ENCODE data around the gene LTBP1. TPM values are rescaled to one million over a fixed set of nuclear protein-coding genes. Genes with fewer than 3 reads are reported as not detected.

The LTBP1 gene
- total RNA-seq, 1 donor from 2014 or later = 0.07 TPM

- ChIA-PET CTCF (no interaction called here), POLR2A (no interaction called here)
- peaks cover 36% of the 10 kb centered on the region for H3K4me1 Mint-ChIP-seq
- no peaks in the 10 kb centered on the region for H3K27me3 Mint-ChIP-seq
- no peak overlapping the region for H3K27ac Mint-ChIP-seq
- TF ChIP-seq CTCF (IDR thresholded peaks at IDR 0.05) = no peak
- no peak overlapping the region for H3K4me3 Mint-ChIP-seq
- ATAC-seq (ENCODE audit: low read depth) (no peak), DNase-seq (no peak)
- intact Hi-C loops (cut with micrococcal nuclease) = no loop called here
- H3K9me3 Mint-ChIP-seq = no peaks in the 10 kb centered on the region
- H3K36me3 Mint-ChIP-seq (ENCODE audit: low read depth) = no peaks in the 10 kb centered on the region
These were observed 137.7 kb downstream of the LTBP1 start for GRCh38 chr2:33084433-33084832.

GRCh38 chr2:33085646-33086045 lies 138.9 kb downstream of the LTBP1 start:
- intact Hi-C loops (cut with micrococcal nuclease) = no loop called here
- Mint-ChIP-seq H3K27ac (no peak overlapping the region), H3K4me3 (no peak overlapping the region), H3K9me3 (no peaks in the 10 kb centered on the region), H3K27me3 (no peaks in the 10 kb centered on the region), H3K4me1 (peaks cover 36% of the 10 kb centered on the region), H3K36me3 (ENCODE audit: low read depth) (no peaks in the 10 kb centered on the region)
- DNase-seq (no peak), ATAC-seq (ENCODE audit: low read depth) (no peak)
- no peak for TF ChIP-seq CTCF (IDR thresholded peaks at IDR 0.05)
- CTCF ChIA-PET = no interaction called here
- POLR2A ChIA-PET = no interaction called here

- CTCF ChIA-PET = no interaction called here
- no peak overlapping the region for H3K27ac Mint-ChIP-seq
These were observed 139.8 kb downstream of the LTBP1 start for GRCh38 chr2:33086400-33087015.

GRCh38 chr2:33090553-33091134 lies 143.9 kb downstream of the LTBP1 start:
- no peak for TF ChIP-seq CTCF (IDR thresholded peaks at IDR 0.05)
- ATAC-seq (ENCODE audit: low read depth) (no peak), DNase-seq (no peak)
- Mint-ChIP-seq H3K4me1 (peaks cover 3% of the 10 kb centered on the region), H3K4me3 (no peak overlapping the region), H3K27me3 (peaks cover 4% of the 10 kb centered on the region), H3K27ac (no peak overlapping the region), H3K36me3 (ENCODE audit: low read depth) (no peaks in the 10 kb centered on the region), H3K9me3 (no peaks in the 10 kb centered on the region)
- CTCF ChIA-PET = no interaction called here
- intact Hi-C loops (cut with micrococcal nuclease) = no loop called here
- POLR2A ChIA-PET = no interaction called here

More at GRCh38 chr2:33086400-33087015, 139.8 kb downstream of the LTBP1 start:
- H3K4me3 Mint-ChIP-seq = no peak overlapping the region
- ATAC-seq (ENCODE audit: low read depth) (no peak), DNase-seq (no peak)
- POLR2A ChIA-PET = no interaction called here
- H3K4me1 Mint-ChIP-seq = peaks cover 32% of the 10 kb centered on the region
- H3K9me3 Mint-ChIP-seq = no peaks in the 10 kb centered on the region
- no peak for TF ChIP-seq CTCF (IDR thresholded peaks at IDR 0.05)
- H3K27me3 Mint-ChIP-seq = no peaks in the 10 kb centered on the region
- intact Hi-C loops (cut with micrococcal nuclease) = no loop called here
- H3K36me3 Mint-ChIP-seq (ENCODE audit: low read depth) = no peaks in the 10 kb centered on the region

- DNase-seq = no peak
- H3K4me3 Mint-ChIP-seq = no peak overlapping the region
- ChIA-PET POLR2A (no interaction called here), CTCF (no interaction called here)
- H3K27ac Mint-ChIP-seq = no peak overlapping the region
- peaks cover 4% of the 10 kb centered on the region for H3K27me3 Mint-ChIP-seq
- no peaks in the 10 kb centered on the region for H3K9me3 Mint-ChIP-seq
- no peak for TF ChIP-seq CTCF (IDR thresholded peaks at IDR 0.05)
- ATAC-seq (ENCODE audit: low read depth) = no peak
- intact Hi-C loops (cut with micrococcal nuclease) = no loop called here
- no peaks in the 10 kb centered on the region for H3K36me3 Mint-ChIP-seq (ENCODE audit: low read depth)
- H3K4me1 Mint-ChIP-seq = no peaks in the 10 kb centered on the region
These were observed 144.9 kb downstream of the LTBP1 start for GRCh38 chr2:33091541-33092123.

Measured in activated B cell treated with CpG ODN at 0.5 μM for 24 hours (primary cell).